ENCODE data around the gene LAMA5.

The LAMA5 gene

GRCh38 chr20:62301111-62301668 lies 65.9 kb downstream of the LAMA5 start:
- DNase-seq: no peak

GRCh38 chr20:62300319-62300718 lies 66.8 kb downstream of the LAMA5 start:
- DNase-seq: no peak

GRCh38 chr20:62299666-62300236 lies 67.4 kb downstream of the LAMA5 start:
- no peak for DNase-seq

GRCh38 chr20:62298577-62299249 lies 68.4 kb downstream of the LAMA5 start:
- DNase-seq: no peak

GRCh38 chr20:62297449-62298227 lies 69.5 kb downstream of the LAMA5 start:
- DNase-seq: no peak

GRCh38 chr20:62296724-62297448 lies 70.2 kb downstream of the LAMA5 start:
- no peak for DNase-seq

- no peak for DNase-seq
Observed at GRCh38 chr20:62294516-62294915, 72.6 kb downstream of the LAMA5 start.

GRCh38 chr20:62293946-62294345 lies 73.2 kb downstream of the LAMA5 start:
- no peak for DNase-seq

- DNase-seq: no peak
Observed at GRCh38 chr20:62293111-62293784, 73.9 kb downstream of the LAMA5 start.

GRCh38 chr20:62292108-62292507 lies 75.0 kb downstream of the LAMA5 start:
- DNase-seq: no peak

GRCh38 chr20:62291251-62292066 lies 75.7 kb downstream of the LAMA5 start:
- no peak for DNase-seq

GRCh38 chr20:62289898-62290297 lies 77.2 kb downstream of the LAMA5 start:
- DNase-seq: no peak

GRCh38 chr20:62289131-62289530 lies 78.0 kb downstream of the LAMA5 start:
- DNase-seq: no peak

- DNase-seq: no peak
Observed at GRCh38 chr20:62288535-62289105, 78.5 kb downstream of the LAMA5 start.

GRCh38 chr20:62287759-62288534 lies 79.2 kb downstream of the LAMA5 start:
- no peak for DNase-seq

GRCh38 chr20:62287129-62287528 lies 80.0 kb downstream of the LAMA5 start:
- DNase-seq: no peak

GRCh38 chr20:62286493-62287064 lies 80.5 kb downstream of the LAMA5 start:
- DNase-seq: no peak

- no peak for DNase-seq
Observed at GRCh38 chr20:62285722-62286121, 81.4 kb downstream of the LAMA5 start.

GRCh38 chr20:62285151-62285550 lies 82.0 kb downstream of the LAMA5 start:
- DNase-seq: no peak

GRCh38 chr20:62284448-62284847 lies 82.7 kb downstream of the LAMA5 start:
- DNase-seq: no peak

Data from GOT3 (cell line).